Smooth muscle cell (in vitro differentiated cells): ENCODE data around the gene NT5M. TPM values are rescaled to one million over a fixed set of nuclear protein-coding genes. Genes with fewer than 3 reads are reported as not detected.

ENCODE experiments used
- DNase-seq: peaks from one replicate; lab custom pipeline; 2025; ENCODE audit not compliant: unreplicated experiment; lab: John Stamatoyannopoulos, UW
- H2AFZ ChIP-seq: fragments of 200-600 bp; sonication (generic); 2 replicates; pipeline ENCODE4 v1.6.0; 2016; ENCODE audit warnings: antibody characterized with exemption, low read depth, mild to moderate bottlenecking
- H3F3A ChIP-seq: fragments of 200-600 bp; sonication (generic); 2 replicates; pipeline ENCODE4 v1.6.0; 2017; ENCODE audit warnings: antibody characterized with exemption, low read depth
- H3K27ac ChIP-seq: fragments of 200-600 bp; sonication (generic); 2 replicates; pipeline ENCODE4 v1.5.1; 2016; ENCODE audit warnings: low read depth, mild to moderate bottlenecking
- H3K27me3 ChIP-seq: fragments of 200-600 bp; sonication (generic); 2 replicates; pipeline ENCODE4 v1.6.1; 2016; ENCODE audit warnings: low read depth, mild to moderate bottlenecking
- H3K36me3 ChIP-seq: fragments of 200-600 bp; sonication (generic); 2 replicates; pipeline ENCODE4 v1.5.1; 2016; ENCODE audit warnings: low read depth
- H3K4me1 ChIP-seq: fragments of 200-600 bp; sonication (generic); 2 replicates; pipeline ENCODE4 v1.5.1; 2016; ENCODE audit warnings: low read depth
- H3K4me2 ChIP-seq: fragments of 200-600 bp; sonication (generic); 2 replicates; pipeline ENCODE4 v1.6.0; 2016; ENCODE audit warnings: mild to moderate bottlenecking
- H3K4me3 ChIP-seq: fragments of 200-600 bp; sonication (generic); 2 replicates; pipeline ENCODE4 v1.5.1; 2016; ENCODE audit warnings: mild to moderate bottlenecking
- H3K79me2 ChIP-seq: fragments of 200-600 bp; sonication (generic); 2 replicates; pipeline ENCODE4 v1.6.0; 2016; ENCODE audit warnings: low read depth, mild to moderate bottlenecking
- H3K9ac ChIP-seq: fragments of 200-600 bp; sonication (generic); 2 replicates; pipeline ENCODE4 v1.6.0; 2016; ENCODE audit warnings: low read depth
- H3K9me3 ChIP-seq: fragments of 200-600 bp; sonication (generic); replicated peaks from 2 replicates; pipeline ENCODE4 v1.5.1; 2016; ENCODE audit warnings: low read depth
- H4K20me1 ChIP-seq: fragments of 200-600 bp; sonication (generic); 2 replicates; pipeline ENCODE4 v1.6.0; 2016; ENCODE audit warnings: low read depth
- CTCF ChIP-seq: fragments of 200-600 bp; sonication (generic); IDR thresholded peaks from 2 replicates; pipeline ENCODE4 v1.5.1; 2017; ENCODE audit warnings: borderline replicate concordance, mild to moderate bottlenecking, antibody characterized with exemption; ENCODE audit not compliant: insufficient read depth, poor library complexity, severe bottlenecking
- WGBS: methylation state at CpG from one replicate; pipeline ENCODE4 v1.1.7; 2016; ENCODE audit warnings: low lambda C conversion rate; 5-methylcytosine and 5-hydroxymethylcytosine counted together
- polyA plus RNA-seq: library from polyadenylated mRNA; unstranded; fragments of >200 nt; fragmentation: Nextera tagmentation; extraction: Ambion mirVana; gene quantifications from 2 replicates; pipeline ENCODE4 v1.2.1, GENCODE V29; 2016
- total RNA-seq: library from RNA; depleted of rRNA; stranded (reverse); fragments of >200 nt; gene quantifications from 2 replicates; pipeline ENCODE4 v1.2.3, GENCODE V29; 2014

The NT5M gene
- total and polyA plus RNA-seq, 2 experiments from 2014 or later = 2.5 to 6.1 TPM

- Histone ChIP-seq H3K4me1 (no peaks in the 10 kb centered on the region), H3F3A (no peaks in the 10 kb centered on the region), H3K4me3 (no peak overlapping the region), H2AFZ (no peak overlapping the region), H3K4me2 (no peak overlapping the region), H3K27me3 (no peaks in the 10 kb centered on the region), H3K9ac (no peak overlapping the region), H4K20me1 (no peaks in the 10 kb centered on the region), H3K79me2 (no peaks in the 10 kb centered on the region), H3K27ac (no peak overlapping the region), H3K36me3 (no peaks in the 10 kb centered on the region), H3K9me3 (no peaks in the 10 kb centered on the region)
- 95% methylated on average over 10 of the region's 10 CpGs for WGBS
- TF ChIP-seq CTCF = no peak
- no peak for DNase-seq
Observed at GRCh38 chr17:17325228-17325627, 22.1 kb downstream of the NT5M start.

GRCh38 chr17:17325816-17326215 lies 22.6 kb downstream of the NT5M start:
- Histone ChIP-seq H3K27me3 (no peaks in the 10 kb centered on the region), H3K9ac (no peak overlapping the region), H3K36me3 (no peaks in the 10 kb centered on the region), H3K27ac (no peak overlapping the region), H3K9me3 (no peaks in the 10 kb centered on the region), H3K4me3 (no peak overlapping the region), H3K4me1 (no peaks in the 10 kb centered on the region), H4K20me1 (no peaks in the 10 kb centered on the region), H3F3A (no peaks in the 10 kb centered on the region), H2AFZ (no peak overlapping the region), H3K79me2 (no peaks in the 10 kb centered on the region), H3K4me2 (no peak overlapping the region)
- no peak for DNase-seq
- 94% methylated on average over 9 of the region's 9 CpGs for WGBS
- TF ChIP-seq CTCF = no peak

- TF ChIP-seq CTCF = no peak
- H3F3A ChIP-seq = no peaks in the 10 kb centered on the region
- H3K4me2 ChIP-seq = no peak overlapping the region
- DNase-seq = no peak
- H3K36me3 ChIP-seq = no peaks in the 10 kb centered on the region
- H3K79me2 ChIP-seq = no peaks in the 10 kb centered on the region
- no peak overlapping the region for H3K4me3 ChIP-seq
- no peaks in the 10 kb centered on the region for H3K9me3 ChIP-seq
- 93% methylated on average over 13 of the region's 13 CpGs for WGBS
- no peaks in the 10 kb centered on the region for H3K4me1 ChIP-seq
- H3K27me3 ChIP-seq = no peaks in the 10 kb centered on the region
- H4K20me1 ChIP-seq = no peaks in the 10 kb centered on the region
- H2AFZ ChIP-seq = no peak overlapping the region
- H3K27ac ChIP-seq = no peak overlapping the region
- no peak overlapping the region for H3K9ac ChIP-seq
Observed at GRCh38 chr17:17326275-17326875, 23.2 kb downstream of the NT5M start.

- Histone ChIP-seq H3K36me3 (no peaks in the 10 kb centered on the region), H3K79me2 (no peaks in the 10 kb centered on the region), H4K20me1 (no peaks in the 10 kb centered on the region), H3K4me2 (no peak overlapping the region), H3K4me3 (no peak overlapping the region), H3F3A (no peaks in the 10 kb centered on the region), H3K4me1 (no peaks in the 10 kb centered on the region), H3K27me3 (no peaks in the 10 kb centered on the region), H3K27ac (no peak overlapping the region), H3K9me3 (no peaks in the 10 kb centered on the region), H2AFZ (no peak overlapping the region), H3K9ac (no peak overlapping the region)
- no peak for TF ChIP-seq CTCF
- DNase-seq = no peak
- 81% methylated on average over 8 of the region's 8 CpGs for WGBS
Observed at GRCh38 chr17:17328251-17328650, 25.1 kb downstream of the NT5M start.
